NCI-H2107 treated with DMSO at 0.1 percent for 48 hours (cell line): ENCODE measurements around the gene BICRA.
"Not testable (repeated sequence)": the region's sequence is repeated elsewhere in the genome, so short reads cannot be mapped to it uniquely, and the experiment has no call there.

Experiments used
- DNase-seq: peaks from one replicate; lab custom pipeline; 2025; ENCODE audit not compliant: unreplicated experiment; lab: John Stamatoyannopoulos, UW

Gene BICRA

GRCh38 chr19:47742634-47743033, 133.7 kb downstream of the BICRA start:
- DNase-seq: no peak

GRCh38 chr19:47745010-47745901, 136.3 kb downstream of the BICRA start, which contains the start of gene NOP53:
Gene NOP53 (plus strand): TSS chr19:47745546. CDS start chr19:47745560, 14 bp downstream.
- DNase-seq: peak; percentile 88

DNA sequence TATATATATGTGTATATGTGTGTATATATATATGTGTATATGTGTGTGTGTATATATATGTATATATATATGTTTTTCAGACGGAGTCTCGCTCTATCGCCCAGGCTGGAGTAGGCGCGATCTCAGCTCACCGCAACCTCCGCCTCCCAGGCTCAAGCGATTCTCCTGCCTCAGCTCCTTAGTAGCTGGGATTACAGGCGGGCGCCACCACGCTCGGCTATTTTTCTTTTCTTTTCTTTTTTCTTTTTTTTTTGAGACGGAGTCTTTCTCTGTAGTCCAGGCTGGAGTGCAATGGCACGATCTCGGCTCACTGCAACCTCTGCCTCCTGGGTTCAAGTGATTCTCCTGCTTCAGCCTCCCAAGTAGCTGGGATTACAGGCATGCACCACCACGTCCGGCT, 137.2 kb downstream of the BICRA start:
- not testable (repeated sequence) for DNase-seq

- DNase-seq: no peak
Observed at GRCh38 chr19:47749326-47749725, 140.4 kb downstream of the BICRA start.

GRCh38 chr19:47750752-47751151, 141.8 kb downstream of the BICRA start:
- DNase-seq: no peak

DNA sequence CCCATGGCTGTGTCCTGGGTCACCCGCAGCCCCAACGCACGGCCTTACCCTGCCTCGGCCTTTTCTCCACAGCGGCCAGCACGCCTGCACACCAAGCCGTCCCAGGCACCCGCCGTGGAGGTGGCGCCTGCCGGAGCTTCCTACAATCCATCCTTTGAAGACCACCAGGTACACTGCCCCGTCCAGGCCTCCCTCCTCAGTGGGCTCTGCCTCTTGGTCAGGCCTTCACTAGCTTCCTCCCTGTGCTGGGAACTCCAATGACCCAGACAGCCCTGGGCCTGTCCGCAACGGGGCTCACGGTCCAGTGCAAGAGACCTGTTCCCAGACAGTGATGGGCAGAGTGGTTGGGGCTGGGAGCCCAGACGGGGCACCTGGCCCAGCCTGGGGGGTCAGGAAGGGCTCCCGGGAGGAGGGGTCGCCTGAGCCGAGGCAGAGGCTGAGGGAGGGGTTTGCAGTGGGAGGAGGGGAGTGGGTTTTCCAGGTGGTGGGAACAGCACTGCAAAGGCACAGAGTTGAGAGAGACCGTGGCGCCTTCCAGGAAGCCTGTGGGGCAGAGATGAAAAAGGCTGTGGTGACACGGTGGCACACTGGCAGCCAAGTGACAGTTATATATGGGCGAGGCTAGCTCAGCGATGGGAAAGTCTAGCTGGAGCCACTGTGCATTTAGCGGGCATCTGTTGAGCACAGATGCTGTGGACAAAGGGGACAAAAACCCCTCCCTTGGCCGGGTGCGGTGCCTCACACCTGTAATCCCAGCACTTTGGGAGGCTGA, 143.7 kb downstream of the BICRA start:
- no peak for DNase-seq
